H1 (cell line): Measurements from ENCODE around the gene UBAP1L. TPM values are rescaled to one million over a fixed set of nuclear protein-coding genes. Genes with fewer than 3 reads are reported as not detected.

Experiments
- CTCF ChIA-PET: fragments of 300-600 bp; sonication (Branson Sonifier 250); formaldehyde crosslinking; loops from one replicate; lab custom pipeline; 2021; ENCODE audit not compliant: partially characterized antibody; lab: Charles Lee
- POLR2A ChIA-PET: fragments of 300-600 bp; sonication (Branson Sonifier 250); formaldehyde crosslinking; loops from one replicate; lab custom pipeline; 2021; ENCODE audit warnings: inconsistent platforms; ENCODE audit not compliant: partially characterized antibody; lab: Charles Lee
- DNase-seq, 2 experiments: peaks; one replicate each; pipeline versions ENCODE4 v3.0.0 to v3.0.0-alpha.2; 2010 to 2022; ENCODE audit warnings: low spot score in 2 of 2, low read depth in 1 of 2, mixed read lengths in 1 of 2
- FAIRE-seq: peaks from 2 replicates; lab custom pipeline; 2011; peaks lifted over from hg19 to GRCh38; lab: Jason Lieb, UNC
- H2AFZ ChIP-seq: 2 replicates; pipeline ENCODE4 v1.8.1; 2012; ENCODE audit warnings: low read length, inconsistent platforms
- H2AK5ac ChIP-seq: 2 replicates; pipeline ENCODE4 v1.6.1; 2013; ENCODE audit warnings: low read depth, low read length
- H2BK120ac ChIP-seq: replicated peaks from 2 replicates; pipeline ENCODE3; 2013; ENCODE audit warnings: low read depth, low read length, inconsistent platforms
- H2BK12ac ChIP-seq: 2 replicates; pipeline ENCODE4 v1.6.1; 2013; ENCODE audit warnings: low read depth, low read length
- H2BK15ac ChIP-seq: 2 replicates; pipeline ENCODE4 v1.6.1; 2013; ENCODE audit warnings: low read length
- H2BK20ac ChIP-seq: 2 replicates; pipeline ENCODE4 v1.6.1; 2013; ENCODE audit warnings: low read length
- H2BK5ac ChIP-seq: 2 replicates; pipeline ENCODE4 v1.6.1; 2013; ENCODE audit warnings: low read depth, low read length
- H3K14ac ChIP-seq: 2 replicates; pipeline ENCODE4 v1.6.1; 2013; ENCODE audit warnings: inconsistent platforms; ENCODE audit not compliant: insufficient read length
- H3K18ac ChIP-seq: 2 replicates; pipeline ENCODE4 v1.6.1; 2013; ENCODE audit warnings: low read length; ENCODE audit errors: extremely low read depth
- H3K23ac ChIP-seq: 2 replicates; pipeline ENCODE4 v1.6.1; 2013; ENCODE audit warnings: inconsistent platforms; ENCODE audit not compliant: insufficient read length
- H3K23me2 ChIP-seq: 2 replicates; pipeline ENCODE4 v1.6.1; 2013; ENCODE audit warnings: low read depth, low read length
- H3K27ac ChIP-seq: 2 replicates; pipeline ENCODE4 v1.6.1; 2011; ENCODE audit warnings: low read depth, low read length, inconsistent platforms
- H3K27me3 ChIP-seq, 4 experiments: replicated peaks in 1 of 4; 1 replicate in 1 of 4; 2 replicates in 3 of 4; pipeline versions ENCODE4 v1.6.1 to v1.8.1; 2011 to 2013; ENCODE audit warnings: low read length in 3 of 4, mild to moderate bottlenecking in 3 of 4, inconsistent platforms in 2 of 4, mixed read lengths in 2 of 4, moderate library complexity in 1 of 4; ENCODE audit not compliant: control insufficient read depth in 3 of 4, insufficient read depth in 3 of 4; ENCODE audit errors: extremely low read depth in 1 of 4
- H3K36me3 ChIP-seq, 4 experiments: 2 replicates each; pipeline versions ENCODE4 v1.6.1 to v1.8.1; 2011 to 2013; ENCODE audit warnings: mild to moderate bottlenecking in 4 of 4, low read length in 3 of 4, moderate library complexity in 2 of 4, control low read depth in 1 of 4, inconsistent platforms in 1 of 4; ENCODE audit not compliant: insufficient read depth in 4 of 4, control insufficient read depth in 2 of 4
- H3K4ac ChIP-seq: replicated peaks from 2 replicates; pipeline ENCODE3; 2013; ENCODE audit warnings: low read length, low read depth, mixed read lengths, inconsistent platforms; ENCODE audit not compliant: insufficient read length
- H3K4me1 ChIP-seq, 4 experiments: replicated peaks in 1 of 4; 1 replicate in 1 of 4; 2 replicates in 3 of 4; pipeline versions ENCODE4 v1.6.1 to v1.8.1; 2011 to 2013; ENCODE audit warnings: low read length in 3 of 4, inconsistent platforms in 2 of 4, mixed read lengths in 1 of 4; ENCODE audit not compliant: insufficient read depth in 4 of 4, control insufficient read depth in 3 of 4
- H3K4me2 ChIP-seq, 2 experiments: 2 replicates each; pipeline versions ENCODE4 v1.6.1 to v1.8.1; 2011 to 2013; ENCODE audit warnings: low read depth in 2 of 2, low read length in 2 of 2, control low read depth in 1 of 2, inconsistent platforms in 1 of 2, mild to moderate bottlenecking in 1 of 2; ENCODE audit not compliant: insufficient read depth in 1 of 2
- H3K4me3 ChIP-seq, 4 experiments: fragments of 200-600, 300-600 bp in 1 of 4; sonication (generic), shearing (Covaris generic), sonication (Bioruptor Twin) in 1 of 4; 2 replicates each; pipeline versions ENCODE4 v1.5.1 to v1.8.1; 2011 to 2016; ENCODE audit warnings: low read length in 4 of 4, low read depth in 3 of 4, control low read depth in 2 of 4, inconsistent platforms in 2 of 4, mild to moderate bottlenecking in 2 of 4, mixed read lengths in 1 of 4, moderate library complexity in 1 of 4; ENCODE audit not compliant: insufficient read depth in 2 of 4; ENCODE audit errors: extremely low read depth in 1 of 4
- H3K56ac ChIP-seq: replicated peaks from 2 replicates; pipeline ENCODE3; 2013; ENCODE audit warnings: low read depth, mild to moderate bottlenecking, mixed read lengths, low read length, inconsistent platforms; ENCODE audit not compliant: insufficient read length
- H3K79me1 ChIP-seq: 2 replicates; pipeline ENCODE4 v1.6.1; 2013; ENCODE audit warnings: low read depth, low read length, control low read depth
- H3K79me2 ChIP-seq, 2 experiments: 2 replicates each; pipeline versions ENCODE4 v1.6.1 to v1.8.1; 2012 to 2013; ENCODE audit warnings: low read length in 2 of 2, mild to moderate bottlenecking in 2 of 2, inconsistent platforms in 1 of 2; ENCODE audit not compliant: insufficient read depth in 2 of 2, control insufficient read depth in 1 of 2
- H3K9ac ChIP-seq, 4 experiments: replicated peaks in 1 of 4; 1 replicate in 1 of 4; 2 replicates in 3 of 4; pipeline versions ENCODE4 v1.6.1 to v1.8.1; 2011 to 2013; ENCODE audit warnings: low read depth in 3 of 4, low read length in 3 of 4, control low read depth in 2 of 4, mild to moderate bottlenecking in 2 of 4, moderate library complexity in 2 of 4, inconsistent platforms in 1 of 4; ENCODE audit errors: extremely low read depth in 1 of 4
- H3K9me3 ChIP-seq, 2 experiments: 2 replicates each; pipeline versions ENCODE4 v1.6.1 to v1.8.1; 2012 to 2013; ENCODE audit warnings: mild to moderate bottlenecking in 2 of 2, moderate library complexity in 2 of 2, control low read depth in 1 of 2, inconsistent platforms in 1 of 2, low read depth in 1 of 2, low read length in 1 of 2, mixed read lengths in 1 of 2; ENCODE audit not compliant: insufficient read depth in 2 of 2
- H4K20me1 ChIP-seq, 2 experiments: replicated peaks in 1 of 2; 2 replicates each; pipeline versions ENCODE3 to v1.8.1; 2011 to 2013; ENCODE audit warnings: inconsistent platforms in 2 of 2, low read length in 2 of 2, mild to moderate bottlenecking in 1 of 2; ENCODE audit not compliant: insufficient read depth in 2 of 2, control insufficient read depth in 1 of 2
- H4K5ac ChIP-seq: 2 replicates; pipeline ENCODE4 v1.6.1; 2013; ENCODE audit warnings: low read length, low read depth, mixed read lengths, inconsistent platforms; ENCODE audit not compliant: insufficient read length
- H4K8ac ChIP-seq: 2 replicates; pipeline ENCODE4 v1.8.0; 2013; ENCODE audit warnings: mild to moderate bottlenecking, moderate library complexity, low read length, inconsistent platforms; ENCODE audit not compliant: insufficient read depth; ENCODE audit errors: extremely low read depth
- H4K91ac ChIP-seq: replicated peaks from 2 replicates; pipeline ENCODE3; 2013; ENCODE audit warnings: low read length, mixed read lengths, inconsistent platforms; ENCODE audit not compliant: insufficient read length
- CBX8 ChIP-seq: fragments of 300-800, 300-1000 bp; sonication (generic); IDR thresholded peaks from 2 replicates; pipeline ENCODE4 v1.7.1; 2016; ENCODE audit warnings: low read depth, low read length, borderline replicate concordance
- CTCF ChIP-seq, 3 experiments: IDR thresholded peaks; 1 replicate in 2 of 3; 2 replicates in 1 of 3; pipeline versions ENCODE4 v1.5.1 to v1.6.1; 2011; ENCODE audit warnings: low read length in 3 of 3, mild to moderate bottlenecking in 3 of 3, inconsistent platforms in 2 of 3, low read depth in 1 of 3, moderate library complexity in 1 of 3; ENCODE audit not compliant: insufficient read depth in 1 of 3; ENCODE audit errors: control extremely low read depth in 1 of 3
- E2F6 ChIP-seq: IDR thresholded peaks from 2 replicates; pipeline ENCODE4 v1.6.1; 2012; ENCODE audit warnings: inconsistent platforms
- HDAC6 ChIP-seq: IDR thresholded peaks from one replicate; pipeline ENCODE4 v1.7.1; 2012; ENCODE audit warnings: low read depth, mild to moderate bottlenecking, inconsistent platforms, low read length, moderate library complexity
- POU5F1 ChIP-seq: IDR thresholded peaks from 2 replicates; pipeline ENCODE4 v1.6.1; 2011; ENCODE audit warnings: low read depth, mild to moderate bottlenecking, low read length, moderate library complexity
- RBBP5 ChIP-seq: IDR thresholded peaks from 2 replicates; pipeline ENCODE4 v1.7.1; 2012; ENCODE audit warnings: low read depth, mild to moderate bottlenecking, inconsistent platforms, low read length, moderate library complexity, borderline replicate concordance
- SP1 ChIP-seq: IDR thresholded peaks from 2 replicates; pipeline ENCODE4 v1.6.1; 2011; ENCODE audit warnings: low read depth, low read length
- TEAD4 ChIP-seq: IDR thresholded peaks from 2 replicates; pipeline ENCODE4 v1.6.1; 2012; ENCODE audit warnings: low read depth, low read length, inconsistent platforms, mixed read lengths
- WGBS, 2 experiments: shearing (Covaris generic) in 1 of 2; methylation state at CpG; one replicate each; pipeline versions ENCODE4 v1.1.6 to v1.1.7; 2013 to 2015; ENCODE audit warnings: low lambda C conversion rate in 2 of 2, mixed read lengths in 2 of 2, inconsistent platforms in 1 of 2, low coverage in 1 of 2, missing lambda C conversion rate in 1 of 2; ENCODE audit not compliant: insufficient replicate concordance in 2 of 2, insufficient coverage in 1 of 2, insufficient read length in 1 of 2; ENCODE audit errors: extremely low coverage in 1 of 2, missing lambda C conversion rate in 1 of 2; 5-methylcytosine and 5-hydroxymethylcytosine counted together
- polyA plus RNA-seq, 7 experiments: library from polyadenylated mRNA; depleted of rRNA in 3 of 7; stranded (reverse) in 5 of 7; unstranded in 2 of 7; fragments of >200 nt in 5 of 7; fragments of 200-250 nt in 2 of 7; gene quantifications; 1 replicate in 5 of 7; 2 replicates in 1 of 7; 4 replicates in 1 of 7; pipeline versions ENCODE4 v1.2.1 to v1.2.3, GENCODE V29; 2011 to 2013; ENCODE audit warnings: missing spikeins in 2 of 7, mixed read lengths in 2 of 7
- total RNA-seq: library from RNA; stranded (reverse); fragmentation: NEBNext Ultra II Directional; extraction: Animal tissue kit (Norgen Biotek cat#: 25700); gene quantifications from 2 replicates; pipeline ENCODE4 v1.2.1, GENCODE V29; 2021

The UBAP1L gene
- total and polyA plus RNA-seq, 2 of the 8 experiments (the other 6 are each of a cell fraction or from before 2014, with no cell fraction given): 0.67 to 1.7 TPM

- FAIRE-seq: peak; percentile 50
- Histone ChIP-seq H4K91ac (no peak within 1 kb of the TSS), H3K27ac (peak within 1 kb of the TSS; percentile 51; the same call in 1 of the 2 replicates), H3K79me2 (peaks cover 0 to 3% of the 10 kb centered on the region in 2 experiments; a peak in 1 of 4 replicates), H3K4me3 (peak within 1 kb of the TSS; percentile 71 to 77 (median 72)), H4K8ac (peak within 1 kb of the TSS; percentile 91), H2BK120ac (no peak within 1 kb of the TSS), H3K36me3 (peaks cover 0 to 5% (median 4%) of the 10 kb centered on the region in 4 experiments; a peak in 3 of 8 replicates), H2BK20ac (no peak within 1 kb of the TSS), H2BK5ac (0 out of 2 replicates have a peak within 1 kb of the TSS, but pooled peaks have one; percentile 2), H3K18ac (no peak within 1 kb of the TSS), H4K20me1 (peaks cover 2 to 3% of the 10 kb centered on the region in 2 experiments), H2BK12ac (peak within 1 kb of the TSS; percentile 50; the same call in 1 of the 2 replicates), H3K14ac (no peak within 1 kb of the TSS), H2BK15ac (no peak within 1 kb of the TSS), H3K4ac (no peak within 1 kb of the TSS), H2AK5ac (no peak within 1 kb of the TSS), H3K27me3 (no peaks in the 10 kb centered on the region), H3K4me1 (peaks cover 2 to 6% (median 3%) of the 10 kb centered on the region in 4 experiments; a peak in 4 of 7 replicates), H3K9me3 (peaks cover 13 to 20% of the 10 kb centered on the region in 2 experiments; a peak in 3 of 4 replicates), H3K56ac (no peak within 1 kb of the TSS), H3K23ac (no peak within 1 kb of the TSS), H3K9ac (peak within 1 kb of the TSS; percentile 70 to 80 (median 74)), H3K79me1 (no peaks in the 10 kb centered on the region), H4K5ac (peak within 1 kb of the TSS; percentile 65), H3K4me2 (peak within 1 kb of the TSS; percentile 64 to 86), H3K23me2 (peaks cover 9% of the 10 kb centered on the region), H2AFZ (peak within 1 kb of the TSS; percentile 99)
- DNase-seq: peak; percentile 60 to 86
- 5% methylated on average over 26 of the region's 45 CpGs; no CpG with 5 or more reads in 1 of the 2 experiments for WGBS, 2 experiments
- ChIA-PET POLR2A (interaction anchor here (0.7 to 1.4 kb wide), 6 partner anchors 9 to 171 kb away, joined by 3 to 7 read pairs (median 3); partner anchors contain the start of genes CLPX and RNU5B-1), CTCF (interaction anchor here (0.6 to 1.1 kb wide), 2 partner anchors 18 to 87 kb away, joined by 3 to 4 read pairs; no protein-coding TSS in a partner anchor)
- no peak for TF ChIP-seq TEAD4
- TF ChIP-seq CBX8: no peak
- no peak for TF ChIP-seq CTCF (IDR thresholded peaks at IDR 0.05; ENCODE audit: control extremely low read depth in 1 of 3, insufficient read depth in 1 of 3, low read depth in 1 of 3, low read length in 3 of 3)
- TF ChIP-seq HDAC6: no peak
- peak; percentile 40; the same call in 1 of the 2 replicates for TF ChIP-seq E2F6
- TF ChIP-seq SP1: 0 out of 2 replicates have a peak, but pooled peaks have one; percentile 8
- TF ChIP-seq RBBP5: peak; percentile 61; the same call in 1 of the 2 replicates
- no peak for TF ChIP-seq POU5F1
Measured at GRCh38 chr15:65133548-65134200, 18.7 kb upstream of the UBAP1L start, which contains the start of gene PDCD7. TSS of gene PDCD7 (minus strand) at chr15:65133808. CDS start at chr15:65133781, 27 bp downstream.
